ENCODE results near the gene GMPS.

GMPS gene

DNA sequence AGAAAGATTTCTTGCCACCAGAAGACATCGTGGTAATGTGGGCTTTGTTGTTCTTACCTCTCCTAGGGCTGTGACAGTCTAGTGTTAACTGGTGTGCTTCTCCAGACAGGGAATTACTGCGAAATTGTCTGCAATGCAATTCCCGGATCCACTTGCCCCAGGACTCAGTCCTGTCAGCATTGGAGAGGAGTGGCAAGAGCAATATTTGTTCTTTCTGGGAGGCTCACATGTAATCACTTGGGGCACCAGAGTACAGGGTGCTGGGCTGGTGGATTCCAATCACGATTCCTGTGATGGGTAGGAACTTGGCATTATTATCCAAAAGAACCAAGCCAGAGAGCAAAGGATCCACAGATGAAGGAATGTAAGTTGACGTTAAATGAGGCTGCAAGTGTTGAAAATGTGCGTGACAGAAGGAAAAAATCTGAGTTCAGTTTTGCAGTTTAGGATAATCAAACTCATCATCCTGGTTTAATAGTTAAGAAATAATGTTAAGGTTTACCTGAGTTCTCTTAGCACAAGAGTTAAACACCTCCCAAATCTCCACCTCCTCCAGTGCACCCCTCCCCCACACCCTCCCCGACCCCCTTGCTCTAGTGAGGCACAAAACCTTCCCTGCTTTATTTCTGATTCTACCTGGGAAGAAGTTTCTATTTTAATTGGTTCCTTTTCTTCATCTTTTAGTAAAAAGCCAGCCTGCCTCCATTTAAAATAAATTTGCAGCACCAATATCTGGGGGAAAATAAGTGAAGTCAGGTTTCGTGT is 79.2 kb downstream of the GMPS start:
- TF ChIP-seq, protein P1, sequence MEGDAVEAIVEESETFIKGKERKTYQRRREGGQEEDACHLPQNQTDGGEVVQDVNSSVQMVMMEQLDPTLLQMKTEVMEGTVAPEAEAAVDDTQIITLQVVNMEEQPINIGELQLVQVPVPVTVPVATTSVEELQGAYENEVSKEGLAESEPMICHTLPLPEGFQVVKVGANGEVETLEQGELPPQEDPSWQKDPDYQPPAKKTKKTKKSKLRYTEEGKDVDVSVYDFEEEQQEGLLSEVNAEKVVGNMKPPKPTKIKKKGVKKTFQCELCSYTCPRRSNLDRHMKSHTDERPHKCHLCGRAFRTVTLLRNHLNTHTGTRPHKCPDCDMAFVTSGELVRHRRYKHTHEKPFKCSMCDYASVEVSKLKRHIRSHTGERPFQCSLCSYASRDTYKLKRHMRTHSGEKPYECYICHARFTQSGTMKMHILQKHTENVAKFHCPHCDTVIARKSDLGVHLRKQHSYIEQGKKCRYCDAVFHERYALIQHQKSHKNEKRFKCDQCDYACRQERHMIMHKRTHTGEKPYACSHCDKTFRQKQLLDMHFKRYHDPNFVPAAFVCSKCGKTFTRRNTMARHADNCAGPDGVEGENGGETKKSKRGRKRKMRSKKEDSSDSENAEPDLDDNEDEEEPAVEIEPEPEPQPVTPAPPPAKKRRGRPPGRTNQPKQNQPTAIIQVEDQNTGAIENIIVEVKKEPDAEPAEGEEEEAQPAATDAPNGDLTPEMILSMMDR (conservative IDR thresholded peaks at IDR 0.05; ENCODE audit: low read depth, low read length): no peak

DNA sequence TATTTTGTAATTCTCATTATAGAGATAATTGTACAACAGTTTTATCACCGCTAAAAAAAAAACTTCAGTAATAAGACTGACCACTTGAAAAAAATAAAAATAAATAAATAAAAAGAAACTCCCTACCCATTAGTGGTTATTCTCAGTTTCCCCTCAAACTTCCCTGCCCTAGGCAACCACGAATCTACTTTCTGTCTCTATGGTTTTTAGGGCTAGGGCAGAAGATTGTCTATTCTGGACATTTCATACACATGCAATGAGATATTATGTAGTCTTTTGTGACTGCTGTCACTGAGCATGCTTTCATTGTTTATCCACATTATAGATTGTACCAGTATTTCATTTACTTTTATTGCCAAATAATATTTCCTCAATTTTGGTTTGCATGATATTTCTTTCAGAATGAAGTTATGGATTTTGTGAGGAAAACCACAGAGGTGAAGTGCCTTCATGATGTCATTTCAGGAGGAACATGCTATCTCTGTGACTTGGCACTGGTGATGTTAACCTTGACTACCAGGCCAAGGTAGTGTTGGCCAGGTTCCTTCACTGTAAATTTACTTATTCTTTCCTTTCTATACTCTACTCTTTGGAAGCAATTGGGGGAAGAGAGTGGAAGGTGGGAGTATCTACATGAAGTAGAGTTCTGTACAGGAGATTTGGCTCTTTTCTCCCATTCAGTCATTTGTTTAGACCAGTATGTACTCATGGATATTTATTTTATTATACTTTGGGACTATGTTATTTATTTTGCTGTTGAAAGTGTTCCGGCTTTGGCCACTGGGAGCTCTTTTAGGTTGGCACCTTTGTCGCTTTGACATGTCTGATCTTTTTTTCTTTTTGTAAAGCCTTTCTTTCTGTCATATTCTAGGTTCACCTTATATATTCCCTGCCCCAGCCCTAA is 86.3 kb downstream of the GMPS start:
- no peaks in the 10 kb centered on the region for H4K20me1 ChIP-seq (ENCODE audit: insufficient read depth)
- H3K36me3 ChIP-seq (ENCODE audit: insufficient read depth): no peaks in the 10 kb centered on the region
- no peak overlapping the region for H3K9ac ChIP-seq
- H3K4me1 ChIP-seq (ENCODE audit: low read depth, poor library complexity, severe bottlenecking): peaks cover 15% of the 10 kb centered on the region
- no peak overlapping the region for H3K27ac ChIP-seq
- no peak overlapping the region for H3K4me3 ChIP-seq (IDR thresholded peaks at IDR 0.05; ENCODE audit: insufficient read depth, low read depth, low read length)
- H3K27me3 ChIP-seq (ENCODE audit: insufficient read depth, low read depth): no peaks in the 10 kb centered on the region
- TF ChIP-seq, protein P1 (conservative IDR thresholded peaks at IDR 0.05; ENCODE audit: low read depth, low read length): no peak
- H3K4me2 ChIP-seq: no peak overlapping the region
- H2AFZ ChIP-seq (ENCODE audit: low read depth): no peak overlapping the region
- H3K79me2 ChIP-seq (ENCODE audit: insufficient read depth, low read depth): no peaks in the 10 kb centered on the region

More for the DNA sequence above, 79.2 kb downstream of the GMPS start:
- H3K79me2 ChIP-seq (ENCODE audit: insufficient read depth, low read depth): no peaks in the 10 kb centered on the region
- no peak overlapping the region for H3K27ac ChIP-seq
- H4K20me1 ChIP-seq (ENCODE audit: insufficient read depth): no peaks in the 10 kb centered on the region
- H3K27me3 ChIP-seq (ENCODE audit: insufficient read depth, low read depth): no peaks in the 10 kb centered on the region
- no peaks in the 10 kb centered on the region for H3K4me1 ChIP-seq (ENCODE audit: low read depth, poor library complexity, severe bottlenecking)
- H3K4me2 ChIP-seq: no peak overlapping the region
- H2AFZ ChIP-seq (ENCODE audit: low read depth): no peak overlapping the region
- H3K9ac ChIP-seq: no peak overlapping the region
- H3K36me3 ChIP-seq (ENCODE audit: insufficient read depth): no peaks in the 10 kb centered on the region
- no peak overlapping the region for H3K4me3 ChIP-seq (IDR thresholded peaks at IDR 0.05; ENCODE audit: insufficient read depth, low read depth, low read length)

- no peaks in the 10 kb centered on the region for H3K27me3 ChIP-seq (ENCODE audit: insufficient read depth, low read depth)
- no peak overlapping the region for H3K27ac ChIP-seq
- TF ChIP-seq, protein P1 (conservative IDR thresholded peaks at IDR 0.05; ENCODE audit: low read depth, low read length): no peak
Observed at GRCh38 chr3:155957412-155957880, 87.0 kb downstream of the GMPS start.

DNA sequence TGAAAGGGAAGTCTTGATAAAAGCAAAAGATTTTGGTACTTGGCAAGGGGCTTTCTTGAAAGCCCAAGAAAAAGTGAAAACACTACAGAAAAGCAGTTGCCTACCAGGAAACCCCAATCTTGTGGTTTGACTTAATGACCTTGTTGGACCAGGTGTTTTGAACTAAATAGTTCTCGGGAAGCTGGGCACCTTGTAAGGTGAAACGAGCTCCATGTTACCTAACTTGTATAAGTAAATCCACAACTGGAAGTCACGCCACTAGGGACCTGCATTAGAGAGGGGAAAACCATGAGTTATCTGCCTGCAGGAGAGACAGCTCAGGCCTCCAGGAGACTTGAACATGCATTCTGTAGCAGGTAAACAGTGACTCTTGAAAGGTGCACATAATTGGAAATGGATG is 88.2 kb downstream of the GMPS start:
- Histone ChIP-seq H3K79me2 (ENCODE audit: insufficient read depth, low read depth) (no peaks in the 10 kb centered on the region), H4K20me1 (ENCODE audit: insufficient read depth) (no peaks in the 10 kb centered on the region), H3K36me3 (ENCODE audit: insufficient read depth) (no peaks in the 10 kb centered on the region), H3K4me3 (IDR thresholded peaks at IDR 0.05; ENCODE audit: insufficient read depth, low read depth, low read length) (no peak overlapping the region), H3K4me1 (ENCODE audit: low read depth, poor library complexity, severe bottlenecking) (peaks cover 15% of the 10 kb centered on the region), H3K27ac (no peak overlapping the region), H2AFZ (ENCODE audit: low read depth) (no peak overlapping the region), H3K9ac (no peak overlapping the region), H3K4me2 (no peak overlapping the region), H3K27me3 (ENCODE audit: insufficient read depth, low read depth) (no peaks in the 10 kb centered on the region)
- TF ChIP-seq, protein P1 (conservative IDR thresholded peaks at IDR 0.05; ENCODE audit: low read depth, low read length): no peak

More at GRCh38 chr3:155957412-155957880, 87.0 kb downstream of the GMPS start:
- Histone ChIP-seq H3K36me3 (ENCODE audit: insufficient read depth) (no peaks in the 10 kb centered on the region), H3K4me2 (no peak overlapping the region), H3K4me3 (IDR thresholded peaks at IDR 0.05; ENCODE audit: insufficient read depth, low read depth, low read length) (no peak overlapping the region), H2AFZ (ENCODE audit: low read depth) (no peak overlapping the region), H4K20me1 (ENCODE audit: insufficient read depth) (no peaks in the 10 kb centered on the region), H3K9ac (no peak overlapping the region), H3K4me1 (ENCODE audit: low read depth, poor library complexity, severe bottlenecking) (peaks cover 15% of the 10 kb centered on the region), H3K79me2 (ENCODE audit: insufficient read depth, low read depth) (no peaks in the 10 kb centered on the region)

Data from KMS-11 (cell line).